HG03520 (cell line): ENCODE measurements around the gene NFIA.

Experiments used
- ATAC-seq: cut with Tn5 transposase; IDR thresholded peaks from one replicate; pipeline ENCODE4 v1.9.1; 2021; ENCODE audit warnings: mild to moderate bottlenecking, moderate library complexity; ENCODE audit not compliant: unreplicated experiment

Gene NFIA

DNA sequence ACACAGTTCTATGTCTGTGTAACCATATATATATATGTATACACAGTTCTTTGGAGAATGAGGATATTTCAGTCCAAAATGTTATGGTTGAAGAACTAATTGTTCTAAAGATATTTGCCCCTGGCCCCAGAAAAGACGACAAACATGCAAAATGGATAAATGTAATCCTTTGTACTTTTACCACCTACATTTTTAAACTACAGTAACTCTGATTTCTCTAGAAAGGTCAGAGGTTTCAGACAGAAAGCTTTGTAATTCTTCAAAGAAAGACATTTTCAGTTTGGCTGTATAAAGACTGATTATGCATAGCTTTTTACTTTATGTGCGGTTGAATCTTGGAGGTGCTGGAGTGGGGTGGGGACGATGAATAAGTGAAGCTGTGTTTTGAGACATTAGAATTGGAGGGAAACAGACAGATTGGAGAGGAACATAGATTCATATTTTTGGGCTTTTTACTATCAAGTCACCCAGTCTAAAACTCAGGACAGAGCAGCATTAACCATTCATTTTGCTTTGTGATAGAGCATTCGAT is 16.6 kb downstream of the NFIA start:
- ATAC-seq, result no peak

DNA sequence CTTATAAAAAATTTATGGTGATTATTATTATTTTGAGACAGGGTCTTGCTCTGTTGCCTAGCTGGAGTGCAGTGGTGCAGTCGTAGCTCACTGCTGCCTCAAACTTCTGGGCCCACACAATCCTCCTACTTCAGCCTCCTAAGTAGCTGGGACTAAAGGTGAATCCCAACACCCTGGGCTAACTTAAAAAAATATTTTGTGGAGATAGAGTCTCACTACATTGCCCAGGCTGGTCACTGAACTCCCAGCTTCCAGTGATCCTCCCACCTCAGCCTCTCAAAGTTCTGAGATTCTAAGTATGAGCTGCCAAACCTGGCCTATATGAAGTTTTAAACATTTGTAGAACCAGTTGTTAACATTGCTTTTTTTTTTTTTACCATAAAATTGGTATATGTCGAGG is 18.2 kb downstream of the NFIA start:
- ATAC-seq, result no peak

DNA sequence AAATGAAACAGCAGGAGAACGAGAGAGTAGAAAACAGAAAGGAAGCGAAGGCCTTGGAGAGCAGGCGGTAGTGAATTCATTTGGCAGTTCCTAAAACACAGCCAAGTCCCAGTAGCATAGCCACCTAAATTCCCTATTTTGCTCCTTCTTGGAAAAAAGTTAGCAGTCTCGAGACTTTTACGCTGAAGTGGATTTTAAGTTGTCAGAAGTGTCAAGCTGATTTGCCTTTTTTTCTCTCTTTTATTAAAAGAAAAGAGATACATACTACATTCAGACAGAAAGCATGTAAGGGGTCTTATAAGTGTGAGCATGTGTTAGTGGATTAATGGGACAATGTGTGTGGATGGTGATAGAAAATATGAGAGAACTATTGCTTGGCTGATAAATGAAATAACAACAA is 19.2 kb downstream of the NFIA start:
- ATAC-seq, result no peak

DNA sequence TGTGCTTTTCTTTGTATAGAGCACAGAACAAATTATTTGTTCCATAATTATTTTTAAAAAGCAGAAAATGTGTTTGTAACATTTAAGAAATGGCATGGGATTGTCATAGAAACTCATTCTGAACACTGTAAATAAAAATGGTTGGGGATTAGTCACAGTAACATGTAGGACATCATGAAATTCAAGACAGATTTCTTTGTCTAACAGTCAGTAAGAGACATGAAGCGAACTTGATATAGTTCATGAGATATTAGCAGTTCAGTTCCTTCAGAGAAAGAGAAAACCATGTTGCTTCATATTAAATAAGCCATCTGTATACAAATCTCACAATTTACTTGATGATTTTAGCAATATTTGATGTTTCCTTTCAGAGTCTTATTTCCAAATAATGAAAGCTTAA is 19.7 kb downstream of the NFIA start:
- ATAC-seq, result no peak

DNA sequence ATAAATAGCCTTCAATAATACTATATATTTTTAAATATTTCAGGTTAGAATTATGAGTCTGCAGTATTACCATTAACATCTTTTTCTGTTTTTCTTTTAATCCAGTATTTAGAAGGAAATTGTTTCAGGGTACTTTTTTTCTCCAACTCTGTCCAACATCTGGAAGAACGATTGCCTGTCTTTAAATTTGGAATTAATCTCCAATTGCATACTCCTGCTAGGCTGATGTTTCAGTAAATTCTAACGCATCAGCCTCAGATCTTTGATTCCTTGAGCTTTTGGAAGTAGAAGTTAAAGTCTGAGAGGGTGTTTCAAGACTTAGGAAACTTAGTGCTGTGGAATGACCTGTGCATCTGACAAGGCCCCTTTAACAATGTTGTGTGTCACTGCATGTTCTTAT is 20.3 kb downstream of the NFIA start:
- ATAC-seq, result no peak

DNA sequence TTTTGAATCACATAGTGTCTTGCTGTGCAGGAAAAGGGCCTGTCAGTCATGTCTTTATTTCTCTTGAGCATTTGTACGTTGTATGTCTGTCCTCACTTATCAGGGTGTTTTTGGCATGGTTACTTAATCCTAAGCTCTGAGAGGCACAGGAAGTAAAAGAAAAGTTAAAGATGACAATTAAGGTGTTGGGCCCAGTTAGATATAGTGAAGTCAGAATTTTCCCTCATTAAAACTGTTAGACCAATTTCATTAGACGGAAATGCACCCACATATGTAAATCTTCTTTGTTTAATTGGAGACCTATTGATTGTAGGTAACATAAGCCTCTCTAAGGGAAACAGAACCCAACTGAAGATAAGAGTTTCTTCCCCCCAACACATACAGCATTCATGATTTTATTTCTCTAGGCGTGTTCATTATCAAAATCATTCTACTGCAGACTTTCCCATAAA is 21.9 kb downstream of the NFIA start:
- ATAC-seq, result no peak

DNA sequence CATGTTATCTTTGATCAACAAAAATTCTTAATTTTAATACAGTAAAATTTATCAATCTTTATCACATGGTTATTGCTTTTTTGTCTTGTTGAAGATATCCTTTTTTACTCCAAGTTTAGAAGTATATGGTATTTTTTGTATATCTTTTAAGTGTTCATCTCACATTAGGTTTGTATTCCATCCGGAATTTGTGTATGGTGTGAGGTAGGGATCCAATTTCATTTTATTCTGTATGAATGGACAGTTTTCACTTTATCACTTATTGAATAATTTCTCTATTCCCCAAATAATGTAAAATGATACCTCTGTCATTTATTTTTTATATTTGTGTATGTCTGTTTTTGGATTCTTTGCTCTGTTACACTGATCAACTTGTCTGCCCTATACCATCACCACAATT is 25.3 kb downstream of the NFIA start:
- ATAC-seq, result no peak

DNA sequence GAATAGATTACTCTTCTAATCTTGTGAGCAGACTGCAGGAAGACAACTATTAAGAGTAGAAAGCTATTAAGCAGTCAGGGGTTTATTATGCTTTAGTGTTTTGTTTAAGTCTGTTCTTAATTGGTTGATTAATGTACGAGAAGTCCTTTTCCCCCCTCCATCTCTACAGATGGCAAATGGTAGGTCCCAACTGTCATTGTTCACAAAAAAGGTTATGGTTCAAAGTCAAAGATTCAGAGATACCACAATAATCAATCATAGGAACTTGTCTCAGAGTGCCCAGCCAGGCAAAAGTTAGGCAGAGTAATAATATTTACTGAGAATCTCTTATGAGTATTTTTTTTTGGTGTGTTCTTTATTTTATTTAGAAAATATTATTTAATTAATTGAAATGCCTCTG is 26.8 kb downstream of the NFIA start:
- ATAC-seq, result no peak

DNA sequence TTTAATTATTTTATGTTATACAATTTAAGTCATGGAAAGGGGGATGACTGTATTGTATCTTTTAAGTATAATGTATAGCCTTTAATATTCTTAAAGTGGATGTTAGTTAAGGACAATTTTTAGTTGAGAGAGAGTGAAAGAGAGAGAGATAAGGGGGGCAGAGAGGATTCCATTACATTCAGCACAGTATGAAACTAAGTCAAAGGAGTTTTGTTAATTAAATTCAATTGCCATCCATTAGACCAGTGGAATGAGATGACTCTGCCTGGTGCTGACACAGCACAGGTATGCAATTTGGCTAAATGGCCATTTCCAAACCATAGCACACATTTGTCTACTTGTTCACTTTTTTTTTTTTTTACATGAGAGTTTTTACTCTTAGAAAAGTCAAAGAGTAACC is 27.5 kb downstream of the NFIA start:
- ATAC-seq, result no peak

DNA sequence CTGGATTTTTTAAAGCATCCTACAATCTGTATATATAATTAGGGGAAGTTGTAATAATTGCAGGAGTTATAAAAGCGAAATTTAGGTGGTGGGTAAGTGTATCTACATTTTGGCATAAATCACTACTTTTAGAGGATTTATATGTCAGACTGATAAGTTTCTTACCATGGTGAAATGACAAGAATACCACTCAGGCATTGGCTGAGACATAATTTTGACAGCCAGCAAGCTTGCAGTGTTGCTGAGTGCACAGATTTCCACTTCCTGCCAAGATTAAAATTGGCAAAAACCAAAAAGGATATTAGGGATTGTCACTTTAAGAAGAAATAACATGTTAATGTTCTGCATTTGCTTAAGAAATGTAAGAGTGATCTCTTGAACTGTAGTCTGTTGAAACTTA is 28.2 kb downstream of the NFIA start:
- ATAC-seq, result no peak

DNA sequence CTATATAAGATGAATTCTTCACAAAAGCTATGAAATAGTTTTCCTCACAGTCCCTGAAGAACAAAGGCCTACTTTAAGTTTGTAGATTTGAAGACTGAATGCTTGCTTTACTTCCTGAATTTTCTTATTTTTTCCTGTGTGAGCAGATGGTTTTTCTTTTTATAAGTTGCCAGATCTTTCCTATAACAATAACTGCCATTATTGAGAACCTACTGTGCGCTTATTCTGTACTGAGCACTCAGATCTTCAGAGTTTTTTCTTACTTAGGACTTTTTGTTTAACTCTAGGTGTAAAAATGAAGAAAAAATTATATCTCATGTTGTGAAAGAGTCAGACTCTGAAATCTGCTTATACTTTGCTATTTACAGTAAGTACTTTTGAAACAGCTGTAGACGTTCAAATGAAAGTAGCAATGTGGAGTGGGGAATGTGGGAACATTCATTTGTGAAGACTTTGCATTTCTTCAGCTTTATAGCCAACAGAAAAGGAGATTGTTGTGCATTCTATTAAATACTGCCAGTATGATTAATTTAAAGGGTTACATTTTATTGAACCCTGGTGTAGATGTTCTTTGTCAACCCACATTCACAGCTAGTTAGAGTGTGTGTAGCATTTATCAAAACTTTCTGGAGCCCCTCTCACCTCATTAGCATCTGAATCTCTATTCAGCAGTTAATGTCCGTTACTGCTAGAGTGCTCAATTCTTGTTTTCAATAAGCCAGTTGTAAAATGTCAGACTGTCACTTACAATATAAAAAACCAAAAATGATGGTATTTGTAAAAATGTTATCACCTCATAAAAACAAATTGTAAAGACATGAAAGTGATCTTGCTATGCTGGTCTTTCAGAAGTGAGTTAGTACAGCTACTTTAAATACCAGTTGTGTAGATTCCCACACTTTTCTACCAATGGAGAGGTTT is 29.0 kb downstream of the NFIA start:
- ATAC-seq, result no peak

DNA sequence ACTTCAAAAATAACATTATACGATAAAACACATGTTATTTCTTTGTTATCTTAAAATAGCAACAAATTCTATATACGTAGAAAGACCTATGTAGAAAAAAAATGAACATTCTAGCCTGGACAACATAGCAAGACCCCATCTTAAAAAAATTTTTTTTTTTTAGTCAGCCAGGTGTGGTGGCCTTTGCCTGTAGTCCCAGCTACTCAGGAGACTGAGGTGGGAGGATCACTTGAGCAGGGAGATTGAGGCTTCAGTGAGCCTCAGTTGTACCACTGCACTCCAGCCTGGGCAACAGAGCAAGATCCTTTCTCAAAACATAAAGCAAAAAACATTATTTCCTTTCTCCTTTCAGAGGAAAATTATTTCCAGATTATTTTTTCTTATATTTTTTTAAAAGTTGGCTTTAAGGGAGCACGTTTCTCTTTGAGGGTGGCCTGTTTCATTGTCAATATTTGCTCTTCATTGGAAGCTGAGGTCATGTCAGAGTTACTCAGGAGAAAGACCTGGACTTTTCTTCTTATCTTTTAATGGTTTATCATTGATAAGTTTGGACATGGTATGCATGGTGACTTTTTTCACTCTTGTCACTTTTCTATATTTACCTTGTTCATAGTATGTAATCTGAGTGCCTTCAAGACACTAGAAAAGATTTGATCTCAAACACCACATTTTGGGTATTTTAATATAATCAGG is 32.0 kb downstream of the NFIA start:
- ATAC-seq, result no peak

DNA sequence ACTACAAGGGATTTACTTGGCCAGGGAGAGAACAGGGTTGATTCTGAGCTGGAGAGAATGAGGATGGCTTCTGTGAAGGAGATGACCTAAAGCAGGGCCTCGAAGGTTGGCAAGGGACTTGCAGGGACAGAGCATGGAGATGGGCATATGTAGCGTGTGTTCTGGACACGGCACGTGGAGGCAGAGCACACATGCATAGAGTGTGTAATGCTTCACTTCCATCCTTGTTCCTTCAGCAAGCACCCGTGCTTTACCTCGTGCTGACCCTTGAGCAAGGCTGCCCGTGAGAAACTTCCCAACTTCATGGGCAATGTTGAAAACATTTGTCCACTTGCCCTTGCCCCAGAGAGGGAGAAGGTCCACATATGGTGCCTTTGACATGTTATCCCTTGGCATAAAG is 33.1 kb downstream of the NFIA start:
- no peak for ATAC-seq

DNA sequence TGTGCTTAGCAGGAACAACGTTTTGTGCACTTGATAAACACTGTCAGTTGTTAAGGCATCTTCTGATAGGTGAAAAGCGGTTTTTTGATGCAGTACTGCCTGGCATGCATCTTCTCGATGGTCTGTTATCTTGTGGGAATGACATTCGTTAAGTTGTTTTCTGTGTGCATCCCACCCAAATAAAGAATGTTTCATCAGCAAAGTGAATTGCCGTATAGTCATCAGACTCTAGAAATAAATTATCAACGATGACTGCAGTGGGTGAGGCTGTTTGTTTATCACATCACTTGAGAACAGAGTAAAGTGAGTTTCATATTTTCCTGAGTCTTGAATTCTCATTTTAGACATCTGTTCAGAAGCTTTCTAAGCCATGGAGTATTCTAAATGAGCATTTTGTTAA is 34.1 kb downstream of the NFIA start:
- ATAC-seq, result no peak

DNA sequence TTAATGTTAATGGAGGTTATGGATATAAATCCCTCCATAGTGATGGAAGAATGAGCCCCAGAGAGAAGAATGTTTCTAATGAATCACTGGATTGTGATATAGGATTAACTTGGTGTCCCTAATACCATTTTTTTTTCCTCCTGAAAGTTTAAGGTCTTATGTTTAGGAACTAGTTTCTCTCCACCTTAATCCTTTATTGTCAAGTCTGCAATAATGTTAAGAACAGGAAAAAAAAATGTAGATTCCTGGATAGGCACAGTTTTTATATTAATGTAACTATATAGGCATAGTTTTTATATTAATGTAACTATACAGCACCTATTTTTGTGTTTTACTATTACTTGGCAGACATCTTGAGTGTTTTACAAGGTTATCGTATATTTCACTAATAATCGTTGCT is 34.9 kb downstream of the NFIA start:
- no peak for ATAC-seq

DNA sequence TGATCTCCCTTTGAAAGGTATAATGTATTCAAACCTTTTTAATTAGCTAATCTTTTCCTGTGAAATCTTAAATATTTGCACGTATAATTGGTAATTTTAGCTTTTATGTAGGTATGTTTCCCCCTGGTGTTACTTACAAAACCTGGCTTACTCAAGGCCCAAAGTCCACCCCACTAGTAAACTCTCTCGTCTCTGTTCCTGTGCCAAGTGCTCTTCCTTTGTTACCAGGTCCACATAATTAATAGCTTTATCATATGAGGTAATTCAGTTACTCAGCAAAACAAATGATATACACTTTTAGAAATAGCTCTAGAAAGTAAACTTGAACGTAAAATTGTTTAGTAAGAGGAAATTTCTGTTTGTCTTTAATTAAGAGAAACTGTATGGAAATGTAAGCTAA is 36.7 kb downstream of the NFIA start:
- ATAC-seq, result no peak

DNA sequence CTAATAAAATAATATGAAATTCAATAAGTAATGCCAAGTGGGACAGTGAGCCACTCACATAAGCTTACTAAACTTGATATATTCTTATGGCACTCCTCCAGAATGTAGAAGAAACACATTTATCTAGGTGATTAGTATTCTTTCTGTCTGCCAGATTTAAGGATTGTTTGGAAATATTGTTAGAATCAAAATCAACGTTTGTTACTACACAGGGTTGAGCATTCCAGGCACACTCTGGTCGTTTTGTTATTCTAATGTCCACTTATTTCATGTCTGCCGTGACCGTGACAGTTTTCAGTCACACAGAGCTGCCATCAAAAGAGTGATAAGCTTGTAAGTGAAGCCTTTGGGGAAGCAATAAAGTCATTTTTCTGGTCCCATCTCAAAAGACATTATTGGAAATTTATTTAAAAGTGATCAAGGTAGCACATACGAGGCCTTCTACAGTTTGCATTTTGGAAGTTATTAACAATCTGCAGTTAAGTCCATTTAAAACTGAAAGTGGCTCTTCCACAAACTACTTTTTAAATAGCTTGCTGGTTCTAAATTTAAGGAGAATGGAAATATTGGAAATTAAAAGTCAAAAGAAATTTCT is 38.0 kb downstream of the NFIA start:
- ATAC-seq, result no peak

DNA sequence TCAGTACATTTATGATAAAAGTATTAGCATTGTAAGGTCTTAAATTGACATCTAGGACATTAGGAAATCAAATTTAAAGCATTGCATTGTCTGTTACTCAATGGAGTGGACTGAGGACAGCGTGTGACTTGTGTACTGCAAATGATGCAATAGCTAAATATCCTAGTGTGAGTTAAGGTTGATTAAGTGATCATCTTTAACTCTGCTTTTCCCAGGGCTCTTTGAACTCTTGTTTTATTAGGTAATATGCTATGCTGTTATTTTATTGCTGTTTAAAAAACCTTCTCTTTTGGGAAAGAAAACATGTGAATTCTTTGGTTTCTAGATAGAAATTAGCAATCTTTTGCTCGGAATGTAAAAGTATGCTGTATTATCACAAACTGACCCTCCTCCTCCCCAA is 38.6 kb downstream of the NFIA start:
- ATAC-seq, result no peak

DNA sequence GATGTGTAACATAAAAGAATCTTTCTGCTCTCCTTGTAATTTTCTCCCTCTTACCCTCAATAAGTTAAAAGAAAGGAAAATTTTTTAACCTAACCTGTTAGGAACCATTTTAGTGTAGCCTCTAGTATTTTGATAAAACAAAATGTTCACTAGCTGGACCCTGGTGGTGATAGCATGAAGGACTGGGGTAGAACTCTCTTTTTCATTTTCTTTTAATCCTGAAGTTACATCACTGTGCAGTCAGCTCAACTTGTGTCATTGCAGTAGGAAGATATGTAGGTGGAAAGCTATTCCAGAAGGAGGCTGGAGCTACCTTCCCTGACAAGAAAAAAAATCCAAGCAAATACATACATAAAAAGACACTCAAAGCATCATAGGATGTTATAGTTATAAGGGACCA is 39.3 kb downstream of the NFIA start:
- no peak for ATAC-seq

DNA sequence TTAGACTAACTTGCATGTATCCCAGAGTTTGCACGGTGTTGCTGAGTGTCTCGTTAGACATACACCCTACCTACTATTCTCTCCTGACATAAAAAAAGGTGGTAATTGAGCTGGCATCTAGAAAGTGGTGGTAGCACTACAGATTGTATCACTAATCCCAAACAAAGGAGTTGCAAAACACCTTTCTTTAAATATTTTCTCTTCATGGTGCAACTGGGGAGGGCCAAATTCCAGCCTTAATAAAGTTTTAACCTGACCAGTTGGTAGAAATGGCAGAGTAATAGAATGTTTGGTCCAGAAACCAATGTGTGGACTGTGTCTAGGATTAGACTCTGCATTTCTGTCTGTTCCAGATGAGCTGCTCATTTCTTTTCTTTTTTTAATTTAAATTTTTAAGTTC is 40.0 kb downstream of the NFIA start:
- no peak for ATAC-seq

DNA sequence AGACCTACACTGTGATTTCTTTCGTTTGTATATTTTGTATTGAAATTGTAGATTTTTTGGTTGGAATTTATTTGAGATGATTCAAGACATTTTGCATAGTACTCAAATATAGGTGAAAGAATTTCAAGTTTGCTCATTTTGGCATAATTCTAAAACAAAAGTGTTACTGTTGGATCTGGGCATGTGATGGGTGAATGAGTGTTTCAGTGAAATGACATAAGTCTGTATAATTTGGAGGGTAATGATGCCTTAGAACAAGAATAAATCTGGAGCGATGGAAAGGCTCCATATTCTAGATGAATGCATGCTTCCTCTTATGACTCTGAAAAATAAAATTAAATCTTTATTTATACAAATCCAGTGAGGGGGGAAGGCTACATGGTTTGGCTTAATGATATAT is 41.0 kb downstream of the NFIA start:
- no peak for ATAC-seq

DNA sequence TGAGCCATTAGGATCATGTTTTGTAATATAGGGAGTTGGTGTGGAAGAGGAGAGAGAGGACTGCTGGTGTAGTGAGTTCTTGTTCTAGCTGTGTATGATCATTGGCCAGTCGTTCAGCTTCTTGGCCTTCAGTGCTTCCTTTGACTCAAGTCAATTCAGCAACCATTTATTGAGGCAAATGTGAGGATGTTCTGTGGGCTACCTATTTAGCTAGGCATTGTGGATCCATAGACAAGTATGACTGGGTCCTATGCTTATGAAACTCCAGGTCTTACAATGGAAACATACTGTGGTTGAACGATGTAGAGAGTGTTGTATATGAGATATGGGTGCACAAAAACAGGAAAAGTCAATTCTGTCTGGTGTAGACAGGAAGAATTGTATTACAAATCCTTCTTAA is 41.7 kb downstream of the NFIA start:
- ATAC-seq, result no peak
